Measurements from ENCODE around the gene PAH. TPM values are rescaled to one million over a fixed set of nuclear protein-coding genes. Genes with fewer than 3 reads are reported as not detected.

The PAH gene
- polyA plus RNA-seq (ENCODE audit: insufficient read length in 3 of 3), result 10 to 100 TPM; 56.1 to 91.9 (median 85.8) TPM

- no peak for DNase-seq (ENCODE audit: low read depth in 3 of 3, low spot score in 2 of 3)
These were observed at the start of gene PAH for GRCh38 chr12:102917026-102917787. PAH (minus strand) TSS chr12:102917244; CDS start chr12:102917130, 114 bp downstream.

- DNase-seq (ENCODE audit: low read depth in 3 of 3, low spot score in 2 of 3), result no peak
These were observed 49.3 kb upstream of the PAH start for GRCh38 chr12:102966200-102966863.

GRCh38 chr12:102965281-102966155 is 48.5 kb upstream of the PAH start:
- no peak for DNase-seq (ENCODE audit: low read depth in 3 of 3, low spot score in 2 of 3)

GRCh38 chr12:102964872-102965271 is 47.8 kb upstream of the PAH start:
- DNase-seq (ENCODE audit: low read depth in 3 of 3, low spot score in 2 of 3), result no peak

GRCh38 chr12:102963796-102964195 is 46.8 kb upstream of the PAH start:
- no peak for DNase-seq (ENCODE audit: low read depth in 3 of 3, low spot score in 2 of 3)

- no peak for DNase-seq (ENCODE audit: low read depth in 3 of 3, low spot score in 2 of 3)
These were observed 45.9 kb upstream of the PAH start for GRCh38 chr12:102962986-102963385.

- no peak for DNase-seq (ENCODE audit: low read depth in 3 of 3, low spot score in 2 of 3)
These were observed 45.5 kb upstream of the PAH start for GRCh38 chr12:102962532-102962931.

- DNase-seq (ENCODE audit: low read depth in 3 of 3, low spot score in 2 of 3), result no peak
These were observed 44.4 kb upstream of the PAH start for GRCh38 chr12:102961466-102961855.

- DNase-seq (ENCODE audit: low read depth in 3 of 3, low spot score in 2 of 3), result no peak
These were observed 43.9 kb upstream of the PAH start for GRCh38 chr12:102960766-102961465.

GRCh38 chr12:102959391-102959790 is 42.3 kb upstream of the PAH start:
- no peak for DNase-seq (ENCODE audit: low read depth in 3 of 3, low spot score in 2 of 3)

- DNase-seq (ENCODE audit: low read depth in 3 of 3, low spot score in 2 of 3), result no peak
These were observed 41.8 kb upstream of the PAH start for GRCh38 chr12:102958830-102959176.

- no peak for DNase-seq (ENCODE audit: low read depth in 3 of 3, low spot score in 2 of 3)
These were observed 41.2 kb upstream of the PAH start for GRCh38 chr12:102958073-102958829.

GRCh38 chr12:102957339-102958050 is 40.5 kb upstream of the PAH start, which contains the start of gene ASCL1:
ASCL1 (plus strand) TSS chr12:102957674; CDS start chr12:102958245, 571 bp downstream.
- no peak for DNase-seq (ENCODE audit: low read depth in 3 of 3, low spot score in 2 of 3)

GRCh38 chr12:102956738-102957327 is 39.8 kb upstream of the PAH start:
- DNase-seq (ENCODE audit: low read depth in 3 of 3, low spot score in 2 of 3), result no peak

GRCh38 chr12:102955926-102956737 is 39.1 kb upstream of the PAH start:
- DNase-seq (ENCODE audit: low read depth in 3 of 3, low spot score in 2 of 3), result no peak

- DNase-seq (ENCODE audit: low read depth in 3 of 3, low spot score in 2 of 3), result no peak
These were observed 37.1 kb upstream of the PAH start for GRCh38 chr12:102954134-102954533.

GRCh38 chr12:102953221-102953620 is 36.2 kb upstream of the PAH start:
- DNase-seq (ENCODE audit: low read depth in 3 of 3, low spot score in 2 of 3), result no peak

GRCh38 chr12:102951841-102952240 is 34.8 kb upstream of the PAH start:
- DNase-seq (ENCODE audit: low read depth in 3 of 3, low spot score in 2 of 3), result no peak
